ENCODE measurements around the gene TMEM132E. TPM values are rescaled to one million over a fixed set of nuclear protein-coding genes. Genes with fewer than 3 reads are reported as not detected.

Gene TMEM132E
- total and polyA plus RNA-seq, 2 of the 8 experiments (the other 6 are each of a cell fraction or from before 2014, with no cell fraction given) = 0.45 to 0.60 TPM

- no peaks in the 10 kb centered on the region for H3K36me3 ChIP-seq (ENCODE audit: control insufficient read depth in 2 of 4, insufficient read depth in 4 of 4, low read length in 3 of 4)
- H4K8ac ChIP-seq (ENCODE audit: extremely low read depth, insufficient read depth, low read length) = peak overlapping the region; percentile 28; the same call in 1 of the 2 replicates
- no peak overlapping the region for H3K4me3 ChIP-seq (ENCODE audit: extremely low read depth in 1 of 4, insufficient read depth in 2 of 4, low read depth in 3 of 4, low read length in 4 of 4)
- H2AK5ac ChIP-seq (ENCODE audit: low read depth, low read length) = no peak overlapping the region
- H3K56ac ChIP-seq (replicated peaks; ENCODE audit: insufficient read length, low read depth, low read length) = no peak overlapping the region
- peak overlapping the region; percentile 10; the same call in 1 of the 2 replicates for H2BK12ac ChIP-seq (ENCODE audit: low read depth, low read length)
- no peak overlapping the region for H3K27ac ChIP-seq (ENCODE audit: low read depth, low read length)
- 70% methylated on average over 1 of the region's 1 CpG; no CpG with 5 or more reads in 1 of the 2 experiments for WGBS, 2 experiments (ENCODE audit: extremely low coverage in 1 of 2, insufficient coverage in 1 of 2, insufficient read length in 1 of 2, insufficient replicate concordance in 2 of 2, low coverage in 1 of 2, low lambda C conversion rate in 2 of 2, missing lambda C conversion rate in 1 of 2)
- H4K20me1 ChIP-seq (replicated peaks in 1 of 2; ENCODE audit: control insufficient read depth in 1 of 2, insufficient read depth in 2 of 2, low read length in 2 of 2) = no peaks in the 10 kb centered on the region
- no peak overlapping the region for H3K23ac ChIP-seq (ENCODE audit: insufficient read length)
- no peak overlapping the region for H3K14ac ChIP-seq (ENCODE audit: insufficient read length)
- H2BK15ac ChIP-seq (ENCODE audit: low read length) = peak overlapping the region; percentile 25; the same call in 1 of the 2 replicates
- no peaks in the 10 kb centered on the region for H3K9me3 ChIP-seq (ENCODE audit: insufficient read depth in 2 of 2, low read depth in 1 of 2, low read length in 1 of 2)
- ChIA-PET CTCF (ENCODE audit: partially characterized antibody) (interaction anchor here (1.0 to 2.7 kb wide), 6 partner anchors 8 to 153 kb away, joined by 3 to 9 read pairs (median 4); no protein-coding TSS in a partner anchor), POLR2A (ENCODE audit: partially characterized antibody) (no interaction called here)
- DNase-seq (ENCODE audit: low read depth in 1 of 2, low spot score in 2 of 2) (no peak), FAIRE-seq (no peak)
- H2BK20ac ChIP-seq (ENCODE audit: low read length) = 0 out of 2 replicates have a peak overlapping the region, but pooled peaks have one; percentile 36
- H3K4me2 ChIP-seq (ENCODE audit: insufficient read depth in 1 of 2, low read depth in 2 of 2, low read length in 2 of 2) = no peak overlapping the region
- no peaks in the 10 kb centered on the region; the same call in 1 of the 2 replicates for H3K23me2 ChIP-seq (ENCODE audit: low read depth, low read length)
- peaks cover 19 to 45% (median 34%) of the 10 kb centered on the region in 4 experiments for H3K4me1 ChIP-seq (replicated peaks in 1 of 4; ENCODE audit: control insufficient read depth in 3 of 4, insufficient read depth in 4 of 4, low read length in 3 of 4)
- no peak overlapping the region for H2BK5ac ChIP-seq (ENCODE audit: low read depth, low read length)
- no peaks in the 10 kb centered on the region for H3K79me2 ChIP-seq (ENCODE audit: control insufficient read depth in 1 of 2, insufficient read depth in 2 of 2, low read length in 2 of 2)
- no peak overlapping the region for H3K4ac ChIP-seq (replicated peaks; ENCODE audit: insufficient read length, low read depth, low read length)
- peaks cover 0 to 7% (median 2%) of the 10 kb centered on the region in 4 experiments; a peak in 4 of 7 replicates for H3K27me3 ChIP-seq (replicated peaks in 1 of 4; ENCODE audit: control insufficient read depth in 3 of 4, extremely low read depth in 1 of 4, insufficient read depth in 3 of 4, low read length in 3 of 4)
- H3K18ac ChIP-seq (ENCODE audit: extremely low read depth, low read length) = peak overlapping the region; percentile 62
- H4K91ac ChIP-seq (replicated peaks; ENCODE audit: insufficient read length, low read length) = peak overlapping the region; percentile 75
- H3K79me1 ChIP-seq (ENCODE audit: low read depth, low read length) = no peaks in the 10 kb centered on the region
- H4K5ac ChIP-seq (ENCODE audit: insufficient read length, low read depth, low read length) = no peak overlapping the region
- H3K9ac ChIP-seq (replicated peaks in 1 of 4; ENCODE audit: extremely low read depth in 1 of 4, low read depth in 3 of 4, low read length in 3 of 4) = no peak overlapping the region
- H2BK120ac ChIP-seq (replicated peaks; ENCODE audit: low read depth, low read length) = no peak overlapping the region
- no peak overlapping the region for H2AFZ ChIP-seq (ENCODE audit: low read length)
- TF ChIP-seq GABPA (IDR thresholded peaks at IDR 0.05; ENCODE audit: borderline replicate concordance, insufficient read depth, low read length) (no peak), KDM5A (IDR thresholded peaks at IDR 0.05; ENCODE audit: low read length) (no peak), SIX5 (IDR thresholded peaks at IDR 0.05; ENCODE audit: low read depth, low read length) (no peak), MAX (IDR thresholded peaks at IDR 0.05) (no peak), CBX5 (IDR thresholded peaks at IDR 0.05; ENCODE audit: low read depth, low read length) (no peak), TBP (IDR thresholded peaks at IDR 0.05; ENCODE audit: low read depth, low read length) (no peak), SIN3A (conservative IDR thresholded peaks at IDR 0.05 in 1 of 2, IDR thresholded peaks at IDR 0.05 in 1 of 2; ENCODE audit: low read depth in 1 of 2, low read length in 2 of 2) (no peak), CTCF (IDR thresholded peaks at IDR 0.05; ENCODE audit: control extremely low read depth in 1 of 3, insufficient read depth in 1 of 3, low read depth in 1 of 3, low read length in 3 of 3) (no peak), FOSL1 (IDR thresholded peaks at IDR 0.05; ENCODE audit: insufficient read depth, low read depth, low read length) (no peak), CEBPB (IDR thresholded peaks at IDR 0.05; ENCODE audit: low read depth, low read length) (no peak), KDM4A (IDR thresholded peaks at IDR 0.05; ENCODE audit: low read depth, low read length, severe bottlenecking) (no peak)
Measured at GRCh38 chr17:34614698-34615097, 35.3 kb downstream of the TMEM132E start.

Data from H1 (cell line).